BLaER1 treated with 17β-estradiol and CSF1 and Interleukin-3, amounts not matched to agents 10 nM and 100 nM (cell line): Measurements from ENCODE around the gene BCAS2.

Experiments
- H3K27ac ChIP-seq, 11 experiments: shearing (Covaris generic); formaldehyde crosslinking; 2 replicates each; pipeline ENCODE4 v1.8.1; 2022
- H3K27me3 ChIP-seq, 11 experiments: shearing (Covaris generic); formaldehyde crosslinking; 2 replicates each; pipeline ENCODE4 v1.8.1; 2022
- H3K36me3 ChIP-seq, 11 experiments: shearing (Covaris generic); formaldehyde crosslinking; 2 replicates each; pipeline ENCODE4 v1.8.1; 2022
- H3K4me1 ChIP-seq, 10 experiments: shearing (Covaris generic); formaldehyde crosslinking; 2 replicates each; pipeline ENCODE4 v1.8.1; 2022
- H3K4me2 ChIP-seq, 11 experiments: shearing (Covaris generic); formaldehyde crosslinking; 2 replicates each; pipeline ENCODE4 v1.8.1; 2022
- H3K4me3 ChIP-seq, 10 experiments: shearing (Covaris generic); formaldehyde crosslinking; 2 replicates each; pipeline ENCODE4 v1.8.1; 2022
- H3K9ac ChIP-seq, 11 experiments: shearing (Covaris generic); formaldehyde crosslinking; 2 replicates each; pipeline ENCODE4 v1.8.1; 2022
- H3K9me3 ChIP-seq, 11 experiments: shearing (Covaris generic); formaldehyde crosslinking; replicated peaks in 1 of 11; 2 replicates each; pipeline ENCODE4 v1.8.1; 2022
- H4K20me1 ChIP-seq, 11 experiments: shearing (Covaris generic); formaldehyde crosslinking; 2 replicates each; pipeline ENCODE4 v1.8.1; 2022
- Cebpa-rat ChIP-seq, 11 experiments: shearing (Covaris generic); IDR thresholded peaks; 2 replicates each; pipeline ENCODE4 v1.8.1; 2022

BCAS2 gene

GRCh38 chr1:114597949-114598348 lies 16.5 kb upstream of the BCAS2 start:
- H3K27ac ChIP-seq: no peak overlapping the region
- TF ChIP-seq Cebpa-rat (IDR thresholded peaks at IDR 0.05): no peak

GRCh38 chr1:114595602-114596001 lies 14.2 kb upstream of the BCAS2 start:
- Histone ChIP-seq H4K20me1 (no peaks in the 10 kb centered on the region), H3K4me2 (no peak overlapping the region), H3K4me3 (no peak overlapping the region), H3K27me3 (no peaks in the 10 kb centered on the region), H3K36me3 (no peaks in the 10 kb centered on the region), H3K4me1 (no peaks in the 10 kb centered on the region), H3K9ac (no peak overlapping the region), H3K9me3 (no peaks in the 10 kb centered on the region), H3K27ac (no peak overlapping the region)
- no peak for TF ChIP-seq Cebpa-rat (IDR thresholded peaks at IDR 0.05)

More at GRCh38 chr1:114597949-114598348, 16.5 kb upstream of the BCAS2 start:
- no peaks in the 10 kb centered on the region for H3K4me1 ChIP-seq
- no peak overlapping the region for H3K4me3 ChIP-seq
- H3K4me2 ChIP-seq: no peak overlapping the region
- no peaks in the 10 kb centered on the region for H3K27me3 ChIP-seq
- H3K36me3 ChIP-seq: no peaks in the 10 kb centered on the region
- no peak overlapping the region for H3K9ac ChIP-seq
- H3K9me3 ChIP-seq: no peaks in the 10 kb centered on the region
- no peaks in the 10 kb centered on the region for H4K20me1 ChIP-seq

- Histone ChIP-seq H4K20me1 (no peaks in the 10 kb centered on the region), H3K9me3 (no peaks in the 10 kb centered on the region), H3K27me3 (no peaks in the 10 kb centered on the region), H3K36me3 (no peaks in the 10 kb centered on the region), H3K9ac (no peak overlapping the region), H3K4me3 (no peak overlapping the region), H3K27ac (no peak overlapping the region), H3K4me1 (no peaks in the 10 kb centered on the region), H3K4me2 (no peak overlapping the region)
- TF ChIP-seq Cebpa-rat (IDR thresholded peaks at IDR 0.05): no peak
Observed at GRCh38 chr1:114594046-114594445, 12.6 kb upstream of the BCAS2 start.

- Histone ChIP-seq H3K4me3 (no peak overlapping the region), H3K27me3 (no peaks in the 10 kb centered on the region), H3K9me3 (no peaks in the 10 kb centered on the region), H4K20me1 (no peaks in the 10 kb centered on the region), H3K9ac (no peak overlapping the region), H3K4me2 (no peak overlapping the region), H3K27ac (no peak overlapping the region), H3K4me1 (no peaks in the 10 kb centered on the region), H3K36me3 (no peaks in the 10 kb centered on the region)
- TF ChIP-seq Cebpa-rat (IDR thresholded peaks at IDR 0.05): no peak
Observed at GRCh38 chr1:114589122-114589521, 7.7 kb upstream of the BCAS2 start.

- Histone ChIP-seq H3K27me3 (no peaks in the 10 kb centered on the region), H3K4me3 (no peak overlapping the region), H3K4me1 (no peaks in the 10 kb centered on the region), H4K20me1 (no peaks in the 10 kb centered on the region), H3K9ac (no peak overlapping the region), H3K4me2 (no peak overlapping the region), H3K36me3 (no peaks in the 10 kb centered on the region), H3K9me3 (no peaks in the 10 kb centered on the region), H3K27ac (no peak overlapping the region)
- no peak for TF ChIP-seq Cebpa-rat (IDR thresholded peaks at IDR 0.05)
Observed at GRCh38 chr1:114588196-114588689, 6.8 kb upstream of the BCAS2 start.

- Histone ChIP-seq H3K9me3 (0 out of 22 replicates have a peak, but pooled peaks cover 0 to under 1% (median 0%) of the 10 kb centered on the region in 11 experiments), H3K9ac (no peak overlapping the region), H3K27ac (no peak overlapping the region), H4K20me1 (no peaks in the 10 kb centered on the region), H3K36me3 (no peaks in the 10 kb centered on the region), H3K4me2 (no peak overlapping the region), H3K4me1 (peaks cover 0 to under 1% (median 0%) of the 10 kb centered on the region in 10 experiments; a peak in 3 of 20 replicates), H3K4me3 (no peak overlapping the region), H3K27me3 (no peaks in the 10 kb centered on the region)
- no peak for TF ChIP-seq Cebpa-rat (IDR thresholded peaks at IDR 0.05)
Observed at GRCh38 chr1:114587203-114587991, 6.0 kb upstream of the BCAS2 start.

GRCh38 chr1:114586513-114587047 lies 5.2 kb upstream of the BCAS2 start:
- TF ChIP-seq Cebpa-rat (IDR thresholded peaks at IDR 0.05): no peak
- no peak overlapping the region for H3K4me3 ChIP-seq
- H3K4me1 ChIP-seq: peaks cover 0 to 8% (median 6%) of the 10 kb centered on the region in 10 experiments; a peak in 15 of 20 replicates
- no peak overlapping the region for H3K9ac ChIP-seq
- no peak overlapping the region for H3K4me2 ChIP-seq
- H3K9me3 ChIP-seq: peaks cover 0 to 6% (median 0%) of the 10 kb centered on the region in 11 experiments; a peak in 3 of 22 replicates
- no peaks in the 10 kb centered on the region for H3K36me3 ChIP-seq
- H4K20me1 ChIP-seq: no peaks in the 10 kb centered on the region
- H3K27me3 ChIP-seq: no peaks in the 10 kb centered on the region
- H3K27ac ChIP-seq: no peak overlapping the region

- H3K4me1 ChIP-seq: peaks cover 7 to 15% (median 13%) of the 10 kb centered on the region in 10 experiments
Observed at GRCh38 chr1:114585231-114585630, 3.8 kb upstream of the BCAS2 start.

GRCh38 chr1:114574365-114574764 lies 7.0 kb downstream of the BCAS2 start:
- Histone ChIP-seq H3K36me3 (peaks cover 93 to 100% (median 99%) of the 10 kb centered on the region in 11 experiments), H3K4me1 (peaks cover 0 to 2% (median under 1%) of the 10 kb centered on the region in 10 experiments; a peak in 8 of 20 replicates), H3K4me3 (no peak overlapping the region), H3K9me3 (no peaks in the 10 kb centered on the region), H3K27ac (no peak overlapping the region), H3K9ac (no peak overlapping the region), H3K4me2 (no peak overlapping the region), H3K27me3 (no peaks in the 10 kb centered on the region), H4K20me1 (peaks cover 0 to 18% (median 0%) of the 10 kb centered on the region in 11 experiments; a peak in 3 of 22 replicates)
- no peak for TF ChIP-seq Cebpa-rat (IDR thresholded peaks at IDR 0.05)

More at GRCh38 chr1:114585231-114585630, 3.8 kb upstream of the BCAS2 start:
- H3K9me3 ChIP-seq: peaks cover 0 to 6% (median 0%) of the 10 kb centered on the region in 11 experiments; a peak in 3 of 22 replicates
- H3K27ac ChIP-seq: no peak overlapping the region
- H3K4me3 ChIP-seq: no peak overlapping the region
- no peak overlapping the region for H3K4me2 ChIP-seq
- peaks cover 0 to 2% (median 0%) of the 10 kb centered on the region in 11 experiments; a peak in 4 of 22 replicates for H3K36me3 ChIP-seq
- no peaks in the 10 kb centered on the region for H3K27me3 ChIP-seq
- no peaks in the 10 kb centered on the region for H4K20me1 ChIP-seq
- no peak overlapping the region for H3K9ac ChIP-seq
- no peak for TF ChIP-seq Cebpa-rat (IDR thresholded peaks at IDR 0.05)
